ENCODE data around the gene AMBRA1. TPM values are rescaled to one million over a fixed set of nuclear protein-coding genes. Genes with fewer than 3 reads are reported as not detected.

Gene AMBRA1
- 15.8 TPM for total RNA-seq
- polyA plus RNA-seq (ENCODE audit: insufficient read depth in 1 of 8, insufficient read length in 8 of 8, low replicate concordance in 1 of 8), result 10 to 100 TPM in 7 of 8 donors, 1 to 10 TPM in 1; 9.6 to 15.4 (median 13.4) TPM
- long read RNA-seq, donor 1, result 0 reads
- long read RNA-seq, donor 2, result 0 reads
- long read RNA-seq, donor 3, result 0 reads
- long read RNA-seq, donor 4, partial matches to known transcripts, result 0 of 1 reads
- long read RNA-seq, donor 4, other reads (novel, unspliced or antisense), result 0 of 1 reads
- long read RNA-seq, donor 5, partial matches to known transcripts, result 7 of 7 reads
- long read RNA-seq, donor 5, other reads (novel, unspliced or antisense), result 0 of 7 reads
- long read RNA-seq, donor 6, partial matches to known transcripts, result 0 of 1 reads
- long read RNA-seq, donor 6, other reads (novel, unspliced or antisense), result 0 of 1 reads
- long read RNA-seq, donor 7, partial matches to known transcripts, result 0 of 1 reads
- long read RNA-seq, donor 7, other reads (novel, unspliced or antisense), result 0 of 1 reads
- long read RNA-seq, donor 8, partial matches to known transcripts, result 0 of 2 reads
- long read RNA-seq, donor 8, other reads (novel, unspliced or antisense), result 0 of 2 reads
- long read RNA-seq, donor 9, partial matches to known transcripts, result 0 of 2 reads
- long read RNA-seq, donor 9, other reads (novel, unspliced or antisense), result 0 of 2 reads
- long read RNA-seq, donor 10, result 0 reads
- long read RNA-seq, donor 11, result 0 reads

GRCh38 chr11:46593550-46594373 lies at the start of gene AMBRA1:
Gene AMBRA1, minus strand, starts transcription at chr11:46594023. Its CDS starts 45,643 bp downstream, at chr11:46548380.
- Histone ChIP-seq H3K4me3 (ENCODE audit: low read length) (peak within 1 kb of the TSS; percentile 80), H3K27ac (ENCODE audit: low read length) (peak within 1 kb of the TSS; percentile 86), H3K36me3 (ENCODE audit: control insufficient read depth, insufficient read depth, low read length) (no peaks in the 10 kb centered on the region), H3K9me3 (replicated peaks; ENCODE audit: control insufficient read depth, low read depth, low read length) (no peaks in the 10 kb centered on the region), H3K27me3 (ENCODE audit: control insufficient read depth, insufficient read depth, low read length) (no peaks in the 10 kb centered on the region), H3K4me1 (ENCODE audit: control insufficient read depth, insufficient read depth, low read length) (peaks cover 11% of the 10 kb centered on the region)
- WGBS (ENCODE audit: insufficient coverage), result under 1% methylated on average over 44 of the region's 54 CpGs
- DNase-seq, result peak; percentile 97

GRCh38 chr11:46643531-46643930 lies 49.7 kb upstream of the AMBRA1 start:
- Histone ChIP-seq H3K36me3 (ENCODE audit: control insufficient read depth, insufficient read depth, low read length) (peaks cover 36% of the 10 kb centered on the region), H3K4me1 (ENCODE audit: control insufficient read depth, insufficient read depth, low read length) (no peaks in the 10 kb centered on the region), H3K4me3 (ENCODE audit: low read length) (no peak overlapping the region), H3K27ac (ENCODE audit: low read length) (no peak overlapping the region), H3K9me3 (replicated peaks; ENCODE audit: control insufficient read depth, low read depth, low read length) (no peaks in the 10 kb centered on the region), H3K27me3 (ENCODE audit: control insufficient read depth, insufficient read depth, low read length) (no peaks in the 10 kb centered on the region)
- no peak for DNase-seq
- no CpG with 5 or more reads among the region's 3 CpGs for WGBS (ENCODE audit: insufficient coverage)

- DNase-seq, result no peak
- Histone ChIP-seq H3K4me3 (ENCODE audit: low read length) (no peak overlapping the region), H3K27me3 (ENCODE audit: control insufficient read depth, insufficient read depth, low read length) (no peaks in the 10 kb centered on the region), H3K4me1 (ENCODE audit: control insufficient read depth, insufficient read depth, low read length) (no peaks in the 10 kb centered on the region), H3K9me3 (replicated peaks; ENCODE audit: control insufficient read depth, low read depth, low read length) (no peaks in the 10 kb centered on the region), H3K27ac (ENCODE audit: low read length) (no peak overlapping the region), H3K36me3 (ENCODE audit: control insufficient read depth, insufficient read depth, low read length) (peaks cover 34% of the 10 kb centered on the region)
- 93% methylated on average over 5 of the region's 8 CpGs for WGBS (ENCODE audit: insufficient coverage)
These were observed 49.0 kb upstream of the AMBRA1 start for GRCh38 chr11:46642627-46643335.

- H3K27me3 ChIP-seq (ENCODE audit: control insufficient read depth, insufficient read depth, low read length), result no peaks in the 10 kb centered on the region
- no peaks in the 10 kb centered on the region for H3K4me1 ChIP-seq (ENCODE audit: control insufficient read depth, insufficient read depth, low read length)
- H3K36me3 ChIP-seq (ENCODE audit: control insufficient read depth, insufficient read depth, low read length), result peaks cover 26% of the 10 kb centered on the region
- H3K9me3 ChIP-seq (replicated peaks; ENCODE audit: control insufficient read depth, low read depth, low read length), result no peaks in the 10 kb centered on the region
- 88% methylated on average over 1 of the region's 3 CpGs for WGBS (ENCODE audit: insufficient coverage)
- no peak overlapping the region for H3K4me3 ChIP-seq (ENCODE audit: low read length)
- no peak overlapping the region for H3K27ac ChIP-seq (ENCODE audit: low read length)
- no peak for DNase-seq
These were observed 47.8 kb upstream of the AMBRA1 start for GRCh38 chr11:46641639-46642038.

GRCh38 chr11:46640036-46640788 lies 46.4 kb upstream of the AMBRA1 start:
- DNase-seq, result no peak
- no CpG with 5 or more reads among the region's 6 CpGs for WGBS (ENCODE audit: insufficient coverage)
- Histone ChIP-seq H3K36me3 (ENCODE audit: control insufficient read depth, insufficient read depth, low read length) (peaks cover 16% of the 10 kb centered on the region), H3K9me3 (replicated peaks; ENCODE audit: control insufficient read depth, low read depth, low read length) (no peaks in the 10 kb centered on the region), H3K27me3 (ENCODE audit: control insufficient read depth, insufficient read depth, low read length) (no peaks in the 10 kb centered on the region), H3K27ac (ENCODE audit: low read length) (no peak overlapping the region), H3K4me1 (ENCODE audit: control insufficient read depth, insufficient read depth, low read length) (no peaks in the 10 kb centered on the region), H3K4me3 (ENCODE audit: low read length) (no peak overlapping the region)

GRCh38 chr11:46639197-46639839 lies 45.5 kb upstream of the AMBRA1 start:
- peaks cover 12% of the 10 kb centered on the region for H3K36me3 ChIP-seq (ENCODE audit: control insufficient read depth, insufficient read depth, low read length)
- no peak overlapping the region for H3K4me3 ChIP-seq (ENCODE audit: low read length)
- H3K4me1 ChIP-seq (ENCODE audit: control insufficient read depth, insufficient read depth, low read length), result no peaks in the 10 kb centered on the region
- no peaks in the 10 kb centered on the region for H3K9me3 ChIP-seq (replicated peaks; ENCODE audit: control insufficient read depth, low read depth, low read length)
- no peaks in the 10 kb centered on the region for H3K27me3 ChIP-seq (ENCODE audit: control insufficient read depth, insufficient read depth, low read length)
- WGBS (ENCODE audit: insufficient coverage), result 100% methylated on average over 4 of the region's 7 CpGs
- no peak for DNase-seq
- H3K27ac ChIP-seq (ENCODE audit: low read length), result no peak overlapping the region

GRCh38 chr11:46637546-46637945 lies 43.7 kb upstream of the AMBRA1 start:
- Histone ChIP-seq H3K36me3 (ENCODE audit: control insufficient read depth, insufficient read depth, low read length) (peaks cover 6% of the 10 kb centered on the region), H3K27me3 (ENCODE audit: control insufficient read depth, insufficient read depth, low read length) (no peaks in the 10 kb centered on the region), H3K4me1 (ENCODE audit: control insufficient read depth, insufficient read depth, low read length) (no peaks in the 10 kb centered on the region), H3K27ac (ENCODE audit: low read length) (no peak overlapping the region), H3K9me3 (replicated peaks; ENCODE audit: control insufficient read depth, low read depth, low read length) (no peaks in the 10 kb centered on the region), H3K4me3 (ENCODE audit: low read length) (no peak overlapping the region)
- WGBS (ENCODE audit: insufficient coverage), result 94% methylated on average over 2 of the region's 5 CpGs
- DNase-seq, result no peak

- no peak for DNase-seq
- no CpG with 5 or more reads among the region's 5 CpGs for WGBS (ENCODE audit: insufficient coverage)
- no peaks in the 10 kb centered on the region for H3K9me3 ChIP-seq (replicated peaks; ENCODE audit: control insufficient read depth, low read depth, low read length)
- no peaks in the 10 kb centered on the region for H3K27me3 ChIP-seq (ENCODE audit: control insufficient read depth, insufficient read depth, low read length)
- H3K4me1 ChIP-seq (ENCODE audit: control insufficient read depth, insufficient read depth, low read length), result no peaks in the 10 kb centered on the region
- no peak overlapping the region for H3K27ac ChIP-seq (ENCODE audit: low read length)
- no peak overlapping the region for H3K4me3 ChIP-seq (ENCODE audit: low read length)
- H3K36me3 ChIP-seq (ENCODE audit: control insufficient read depth, insufficient read depth, low read length), result peaks cover 9% of the 10 kb centered on the region
These were observed 41.8 kb upstream of the AMBRA1 start for GRCh38 chr11:46635557-46636139.
